ENCODE measurements around the gene TMEM94. TPM values are rescaled to one million over a fixed set of nuclear protein-coding genes. Genes with fewer than 3 reads are reported as not detected.
A peak's percentile ranks its signal among the peaks of the same experiment; 100 is the strongest.

The TMEM94 gene
- total RNA-seq, 1 experiment from 2014 or later, result 109 TPM

DNA sequence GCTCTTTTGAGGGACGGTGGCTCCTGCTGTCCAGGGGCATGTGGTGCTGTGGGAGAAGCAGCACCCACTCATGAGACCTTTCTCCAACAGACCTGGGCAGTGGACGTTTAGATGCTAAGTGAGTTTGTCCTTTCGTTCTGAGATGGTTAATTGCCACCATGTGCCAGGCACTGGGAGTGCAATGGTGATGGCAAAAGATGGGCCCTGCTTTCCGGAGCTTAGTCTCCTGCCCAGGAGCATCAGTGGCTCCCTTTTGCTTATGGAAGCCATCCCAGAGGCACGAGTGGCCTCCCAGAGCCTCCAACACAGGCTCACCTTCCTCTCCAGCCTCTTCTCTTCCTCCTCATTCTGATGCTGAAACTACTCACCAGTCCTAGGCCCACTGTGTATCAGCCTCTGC lies 30.5 kb downstream of the TMEM94 start:
- Mint-ChIP-seq H3K27me3 (ENCODE audit: insufficient read depth, unreplicated experiment) (no peaks in the 10 kb centered on the region), H3K4me3 (ENCODE audit: unreplicated experiment) (no peak overlapping the region), H3K36me3 (ENCODE audit: insufficient read depth, unreplicated experiment) (peaks cover 10% of the 10 kb centered on the region), H3K4me1 (ENCODE audit: low read depth, unreplicated experiment) (peaks cover 7% of the 10 kb centered on the region), H3K27ac (ENCODE audit: unreplicated experiment) (peak overlapping the region; percentile 12), H3K9me3 (ENCODE audit: unreplicated experiment) (no peaks in the 10 kb centered on the region)
- Histone ChIP-seq H3K9me3 (no peaks in the 10 kb centered on the region), H3K4me3 (ENCODE audit: low read depth, low read length) (no peak overlapping the region), H3K36me3 (ENCODE audit: control insufficient read depth, insufficient read depth, low read length) (0 out of 2 replicates have a peak, but pooled peaks cover 1% of the 10 kb centered on the region), H3K27me3 (replicated peaks; ENCODE audit: control insufficient read depth, insufficient read depth, low read length) (no peaks in the 10 kb centered on the region), H3K4me1 (0 out of 2 replicates have a peak, but pooled peaks cover under 1% of the 10 kb centered on the region)
- intact Hi-C loops (cut with micrococcal nuclease; ENCODE audit: unreplicated experiment), result loop anchor here (1.0 kb wide), 1 partner anchor 61 kb away; no protein-coding TSS in a partner anchor
- DNase-seq, result no peak
- BruUV-seq (replicated peaks), result no TSS peak
- ChIA-PET POLR2A (no interaction called here), CTCF (interaction anchor here (1.0 to 1.8 kb wide), 4 partner anchors 16 to 61 kb away, joined by 3 to 4 read pairs (median 4); partner anchors contain the start of gene TMEM94)
- TF ChIP-seq, protein P1, sequence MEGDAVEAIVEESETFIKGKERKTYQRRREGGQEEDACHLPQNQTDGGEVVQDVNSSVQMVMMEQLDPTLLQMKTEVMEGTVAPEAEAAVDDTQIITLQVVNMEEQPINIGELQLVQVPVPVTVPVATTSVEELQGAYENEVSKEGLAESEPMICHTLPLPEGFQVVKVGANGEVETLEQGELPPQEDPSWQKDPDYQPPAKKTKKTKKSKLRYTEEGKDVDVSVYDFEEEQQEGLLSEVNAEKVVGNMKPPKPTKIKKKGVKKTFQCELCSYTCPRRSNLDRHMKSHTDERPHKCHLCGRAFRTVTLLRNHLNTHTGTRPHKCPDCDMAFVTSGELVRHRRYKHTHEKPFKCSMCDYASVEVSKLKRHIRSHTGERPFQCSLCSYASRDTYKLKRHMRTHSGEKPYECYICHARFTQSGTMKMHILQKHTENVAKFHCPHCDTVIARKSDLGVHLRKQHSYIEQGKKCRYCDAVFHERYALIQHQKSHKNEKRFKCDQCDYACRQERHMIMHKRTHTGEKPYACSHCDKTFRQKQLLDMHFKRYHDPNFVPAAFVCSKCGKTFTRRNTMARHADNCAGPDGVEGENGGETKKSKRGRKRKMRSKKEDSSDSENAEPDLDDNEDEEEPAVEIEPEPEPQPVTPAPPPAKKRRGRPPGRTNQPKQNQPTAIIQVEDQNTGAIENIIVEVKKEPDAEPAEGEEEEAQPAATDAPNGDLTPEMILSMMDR (IDR thresholded peaks at IDR 0.05; ENCODE audit: insufficient read depth in 1 of 2, low read depth in 1 of 2, low read length in 1 of 2, severe bottlenecking in 1 of 2, unreplicated experiment in 1 of 2), result no peak

DNA sequence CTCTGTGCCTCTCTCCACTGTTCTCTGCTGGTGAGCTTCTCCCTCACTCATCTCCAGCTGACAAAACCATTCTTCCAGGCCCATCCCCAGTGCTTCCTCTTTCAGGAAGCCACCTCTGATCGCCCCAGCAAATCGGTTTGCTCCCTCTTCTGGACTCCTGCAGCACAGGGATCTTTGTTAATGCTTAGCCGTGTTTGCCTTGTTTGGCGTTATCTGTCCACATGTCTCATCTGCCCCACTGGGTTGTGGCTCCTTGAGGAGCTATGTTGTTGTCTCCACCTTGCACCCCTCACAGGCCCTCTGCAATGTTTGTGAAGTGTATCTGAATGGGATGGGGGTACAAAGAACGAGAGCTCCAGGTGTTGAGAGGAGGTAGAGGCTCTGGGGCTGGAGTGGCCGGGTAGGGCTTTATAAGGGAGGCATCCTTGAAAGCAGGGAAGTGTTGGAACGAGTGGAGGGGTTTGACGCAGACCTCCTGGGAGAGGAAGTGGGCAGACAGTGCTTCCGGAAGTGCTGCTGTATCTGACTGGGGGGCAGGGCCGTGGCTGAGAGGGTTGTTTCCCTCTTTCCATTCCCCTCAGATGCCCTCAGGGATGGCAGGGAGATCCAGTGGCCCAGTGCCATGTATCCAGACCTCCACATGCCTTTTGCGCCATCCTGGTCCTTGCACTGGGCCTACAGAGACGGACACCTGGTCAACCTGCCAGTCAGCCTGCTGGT lies 31.1 kb downstream of the TMEM94 start:
- Mint-ChIP-seq H3K36me3 (ENCODE audit: insufficient read depth, unreplicated experiment) (peaks cover 10% of the 10 kb centered on the region), H3K4me3 (ENCODE audit: unreplicated experiment) (no peak overlapping the region), H3K4me1 (ENCODE audit: low read depth, unreplicated experiment) (peaks cover 7% of the 10 kb centered on the region), H3K27ac (ENCODE audit: unreplicated experiment) (peak overlapping the region; percentile 12), H3K9me3 (ENCODE audit: unreplicated experiment) (no peaks in the 10 kb centered on the region), H3K27me3 (ENCODE audit: insufficient read depth, unreplicated experiment) (no peaks in the 10 kb centered on the region)
- TF ChIP-seq, protein P1 (IDR thresholded peaks at IDR 0.05; ENCODE audit: insufficient read depth in 1 of 2, low read depth in 1 of 2, low read length in 1 of 2, severe bottlenecking in 1 of 2, unreplicated experiment in 1 of 2), result peak in 1 of 2 experiments; percentile 42
- DNase-seq, result peak in 1 of 2 experiments; percentile 46
- BruUV-seq (replicated peaks), result no TSS peak
- Histone ChIP-seq H3K4me3 (ENCODE audit: low read depth, low read length) (no peak overlapping the region), H3K9me3 (no peaks in the 10 kb centered on the region), H3K27me3 (replicated peaks; ENCODE audit: control insufficient read depth, insufficient read depth, low read length) (no peaks in the 10 kb centered on the region), H3K4me1 (no peaks in the 10 kb centered on the region), H3K36me3 (ENCODE audit: control insufficient read depth, insufficient read depth, low read length) (0 out of 2 replicates have a peak, but pooled peaks cover 1% of the 10 kb centered on the region)
- POLR2A ChIA-PET, result interaction anchor here (0.5 kb wide), 1 partner anchor 279 kb away, joined by 6 read pairs; no protein-coding TSS in a partner anchor
- intact Hi-C loops (cut with micrococcal nuclease; ENCODE audit: unreplicated experiment), result loop anchor here (1.0 kb wide), 1 partner anchor 61 kb away; no protein-coding TSS in a partner anchor
- CTCF ChIA-PET, result interaction anchor here (1.0 to 1.8 kb wide), 4 partner anchors 16 to 62 kb away, joined by 3 to 4 read pairs (median 4); partner anchors contain the start of gene TMEM94

DNA sequence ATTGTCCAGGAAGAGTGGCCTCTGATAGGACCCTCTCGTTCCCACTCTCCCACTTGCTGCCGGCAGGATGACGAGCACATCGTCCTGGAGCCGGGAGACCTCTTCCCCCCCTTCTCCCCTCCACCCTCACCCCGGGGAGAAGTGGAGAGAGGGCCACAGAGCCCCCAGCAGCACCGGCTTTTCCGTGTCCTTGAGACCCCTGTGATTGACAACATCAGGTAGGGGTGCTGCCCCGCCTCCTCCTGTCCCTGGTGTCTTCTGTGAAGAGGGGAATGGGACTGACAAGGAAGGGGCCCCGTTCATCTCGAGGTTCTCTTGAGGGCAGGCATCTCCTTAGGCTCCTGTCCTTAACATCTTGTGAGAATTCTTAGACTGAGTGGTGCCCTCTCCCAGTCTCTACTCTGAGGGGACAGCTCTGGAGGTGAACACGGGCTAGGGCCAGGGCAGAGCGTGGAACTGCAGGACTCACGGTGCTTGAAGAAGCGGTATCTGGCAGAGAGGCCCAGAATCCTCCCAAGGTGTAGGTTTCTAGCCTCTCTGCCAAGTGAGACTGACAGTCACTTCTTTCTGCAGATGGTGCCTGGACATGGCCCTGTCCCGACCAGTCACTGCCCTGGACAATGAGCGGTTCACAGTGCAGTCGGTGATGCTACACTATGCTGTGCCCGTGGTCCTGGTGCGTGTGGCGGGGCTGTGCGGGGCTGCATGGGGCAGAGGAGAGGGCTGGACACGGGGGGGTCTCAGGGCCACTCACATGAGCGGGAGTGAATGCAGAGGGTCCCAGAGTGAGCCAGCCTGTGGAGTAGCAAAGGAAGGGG lies 32.5 kb downstream of the TMEM94 start:
- POLR2A ChIA-PET, result no interaction called here
- BruUV-seq (replicated peaks), result no TSS peak
- H3K9me3 Mint-ChIP-seq (ENCODE audit: unreplicated experiment), result no peaks in the 10 kb centered on the region
- intact Hi-C loops (cut with micrococcal nuclease; ENCODE audit: unreplicated experiment), result no loop called here
- H3K4me1 ChIP-seq, result no peaks in the 10 kb centered on the region
- TF ChIP-seq, protein P1 (IDR thresholded peaks at IDR 0.05; ENCODE audit: insufficient read depth in 1 of 2, low read depth in 1 of 2, low read length in 1 of 2, severe bottlenecking in 1 of 2, unreplicated experiment in 1 of 2), result no peak
- peaks cover 3% of the 10 kb centered on the region for H3K36me3 ChIP-seq (ENCODE audit: control insufficient read depth, insufficient read depth, low read length)
- no peak for DNase-seq
- CTCF ChIA-PET, result no interaction called here
- H3K27ac Mint-ChIP-seq (ENCODE audit: unreplicated experiment), result no peak overlapping the region
- H3K9me3 ChIP-seq, result no peaks in the 10 kb centered on the region
- H3K4me3 Mint-ChIP-seq (ENCODE audit: unreplicated experiment), result no peak overlapping the region
- H3K36me3 Mint-ChIP-seq (ENCODE audit: insufficient read depth, unreplicated experiment), result peaks cover 10% of the 10 kb centered on the region
- peaks cover 7% of the 10 kb centered on the region for H3K4me1 Mint-ChIP-seq (ENCODE audit: low read depth, unreplicated experiment)
- H3K27me3 ChIP-seq (replicated peaks; ENCODE audit: control insufficient read depth, insufficient read depth, low read length), result no peaks in the 10 kb centered on the region
- no peak overlapping the region for H3K4me3 ChIP-seq (ENCODE audit: low read depth, low read length)
- H3K27me3 Mint-ChIP-seq (ENCODE audit: insufficient read depth, unreplicated experiment), result no peaks in the 10 kb centered on the region
